Mesodermal cell (in vitro differentiated cells): ENCODE data around the gene DBP.
"Not testable (repeated sequence)": the region's sequence is repeated elsewhere in the genome, so short reads cannot be mapped to it uniquely, and the experiment has no call there.

Experiments used
- H3K27ac ChIP-seq: 2 replicates; pipeline ENCODE4 v1.7.0; 2013; ENCODE audit warnings: mild to moderate bottlenecking, low read depth, low read length, moderate library complexity; ENCODE audit not compliant: severe bottlenecking
- H3K36me3 ChIP-seq: 2 replicates; pipeline ENCODE4 v1.7.1; 2013; ENCODE audit warnings: mild to moderate bottlenecking, low read length, moderate library complexity; ENCODE audit not compliant: control insufficient read depth, insufficient read depth
- H3K4me1 ChIP-seq: one replicate; pipeline ENCODE4 v1.7.1; 2013; ENCODE audit warnings: mild to moderate bottlenecking, low read length; ENCODE audit not compliant: insufficient read depth, control insufficient read depth, poor library complexity, severe bottlenecking
- H3K4me3 ChIP-seq: 2 replicates; pipeline ENCODE4 v1.7.0; 2013; ENCODE audit warnings: low read length, control low read depth, mild to moderate bottlenecking; ENCODE audit not compliant: insufficient read depth, poor library complexity, severe bottlenecking; ENCODE audit errors: extremely low read depth
- H3K9me3 ChIP-seq: 2 replicates; pipeline ENCODE4 v1.7.1; 2013; ENCODE audit warnings: mild to moderate bottlenecking, low read length, moderate library complexity; ENCODE audit not compliant: control insufficient read depth
- WGBS, 2 experiments: methylation state at CpG; one replicate each; pipeline ENCODE4 v1.1.5; 2013; ENCODE audit warnings: missing lambda C conversion rate in 2 of 2; ENCODE audit not compliant: insufficient coverage in 2 of 2; 5-methylcytosine and 5-hydroxymethylcytosine counted together

The DBP gene

GRCh38 chr19:48633148-48634035 is 3.8 kb downstream of the DBP start:
- no peaks in the 10 kb centered on the region for H3K36me3 ChIP-seq
- H3K4me3 ChIP-seq: no peak overlapping the region
- 91 to 92% methylated on average over 20 to 21 of the region's 22 CpGs for WGBS, 2 experiments
- H3K9me3 ChIP-seq: no peaks in the 10 kb centered on the region
- H3K4me1 ChIP-seq: peaks cover 23% of the 10 kb centered on the region
- H3K27ac ChIP-seq: peak overlapping the region; percentile 29

- no peaks in the 10 kb centered on the region for H3K9me3 ChIP-seq
- H3K36me3 ChIP-seq: no peaks in the 10 kb centered on the region
- peak overlapping the region; percentile 29 for H3K27ac ChIP-seq
- H3K4me1 ChIP-seq: peaks cover 23% of the 10 kb centered on the region
- H3K4me3 ChIP-seq: no peak overlapping the region
These were observed 4.5 kb downstream of the DBP start for GRCh38 chr19:48632692-48633147.

- not testable (repeated sequence) for H3K9me3 ChIP-seq, H3K4me3 ChIP-seq, H3K36me3 ChIP-seq
- WGBS, 2 experiments: 84 to 99% methylated on average over 11 of the region's 11 CpGs
- H3K4me1 ChIP-seq: peaks cover 23% of the 10 kb centered on the region
- peak overlapping the region; percentile 29 for H3K27ac ChIP-seq
These were observed 4.9 kb downstream of the DBP start for GRCh38 chr19:48632286-48632685.

- WGBS, 2 experiments: 87 to 90% methylated on average over 2 to 3 of the region's 3 CpGs
- H3K36me3 ChIP-seq: peaks cover 5% of the 10 kb centered on the region
- no peak overlapping the region for H3K4me3 ChIP-seq
- H3K9me3 ChIP-seq: no peaks in the 10 kb centered on the region
- H3K27ac ChIP-seq: no peak overlapping the region
- H3K4me1 ChIP-seq: peaks cover 23% of the 10 kb centered on the region
These were observed 6.0 kb downstream of the DBP start for GRCh38 chr19:48631225-48631624.

GRCh38 chr19:48630296-48631063 is 6.7 kb downstream of the DBP start:
- H3K4me3 ChIP-seq: peak overlapping the region; percentile 22
- peak overlapping the region; percentile 29 for H3K27ac ChIP-seq
- peaks cover 5% of the 10 kb centered on the region for H3K36me3 ChIP-seq
- H3K4me1 ChIP-seq: peaks cover 23% of the 10 kb centered on the region
- 7 to 8% methylated on average over 28 to 31 of the region's 47 CpGs for WGBS, 2 experiments
- H3K9me3 ChIP-seq: no peaks in the 10 kb centered on the region

- peak overlapping the region; percentile 22 for H3K4me3 ChIP-seq
- H3K9me3 ChIP-seq: no peaks in the 10 kb centered on the region
- H3K36me3 ChIP-seq: peaks cover 5% of the 10 kb centered on the region
- H3K4me1 ChIP-seq: peaks cover 23% of the 10 kb centered on the region
- 39% methylated on average over 46 to 48 of the region's 48 CpGs for whole genome bisulfite sequencing, 2 experiments
- H3K27ac ChIP-seq: peak overlapping the region; percentile 29
These were observed 7.4 kb downstream of the DBP start for GRCh38 chr19:48629599-48630295.

GRCh38 chr19:48629297-48629598 is 7.9 kb downstream of the DBP start:
- WGBS, 2 experiments: 97% methylated on average over 21 to 22 of the region's 22 CpGs
- H3K27ac ChIP-seq: no peak overlapping the region
- peaks cover 5% of the 10 kb centered on the region for H3K36me3 ChIP-seq
- no peaks in the 10 kb centered on the region for H3K9me3 ChIP-seq
- H3K4me1 ChIP-seq: peaks cover 22% of the 10 kb centered on the region
- H3K4me3 ChIP-seq: no peak overlapping the region

- Histone ChIP-seq H3K27ac (no peak overlapping the region), H3K9me3 (no peaks in the 10 kb centered on the region), H3K36me3 (peaks cover 5% of the 10 kb centered on the region), H3K4me3 (no peak overlapping the region), H3K4me1 (peaks cover 19% of the 10 kb centered on the region)
- WGBS, 2 experiments: 95 to 97% methylated on average over 23 to 34 of the region's 34 CpGs
These were observed 8.5 kb downstream of the DBP start for GRCh38 chr19:48628486-48629296.

- H3K4me3 ChIP-seq: no peak overlapping the region
- H3K36me3 ChIP-seq: peaks cover 5% of the 10 kb centered on the region
- no peaks in the 10 kb centered on the region for H3K9me3 ChIP-seq
- H3K27ac ChIP-seq: no peak overlapping the region
- H3K4me1 ChIP-seq: peaks cover 19% of the 10 kb centered on the region
- 94 to 95% methylated on average over 12 to 14 of the region's 17 CpGs for WGBS, 2 experiments
These were observed 9.3 kb downstream of the DBP start for GRCh38 chr19:48627865-48628314.
